GM12878 (cell line): ENCODE measurements around the gene S100B. TPM values are rescaled to one million over a fixed set of nuclear protein-coding genes. Genes with fewer than 3 reads are reported as not detected.

ENCODE experiments used
- ATAC-seq: fragments of 200-7000 bp; cut with Tn5 transposase; 3 replicates; pipeline ENCODE4 v1.9.1; 2020; ENCODE audit warnings: mild to moderate bottlenecking, moderate library complexity
- BruUV-seq: library from RNA; stranded (reverse); fragments of 400-500 nt; replicated peaks from 2 replicates; lab custom pipeline; 2021; lab: Mats Ljungman, UMichigan
- CTCF ChIA-PET: fragments of 300-600 bp; sonication (Branson Sonifier 250); formaldehyde crosslinking; extraction: SDS; loops from one replicate; lab custom pipeline; 2021; ENCODE audit warnings: inconsistent platforms; lab: Yijun Ruan, JAX
- POLR2A ChIA-PET: fragments of 350-600 bp; formaldehyde crosslinking; extraction: SDS; loops from one replicate; lab custom pipeline; 2021; ENCODE audit warnings: inconsistent platforms; lab: Charles Lee
- RAD21 ChIA-PET: fragments of 300-600 bp; sonication (Branson Sonifier 250); formaldehyde crosslinking; loops from one replicate; lab custom pipeline; 2023; ENCODE audit warnings: antibody characterized with exemption; ENCODE audit not compliant: unreplicated experiment; lab: Charles Lee
- SMC1A ChIA-PET: fragments of 300-600 bp; sonication (Branson Sonifier 250); formaldehyde crosslinking; loops from one replicate; lab custom pipeline; 2023; ENCODE audit not compliant: unreplicated experiment, uncharacterized antibody; lab: Charles Lee
- DNase-seq: peaks from one replicate; pipeline ENCODE4 v3.0.0-alpha.2; 2011; ENCODE audit warnings: low read depth, low spot score
- FAIRE-seq: peaks from 3 replicates; lab custom pipeline; 2011; peaks lifted over from hg19 to GRCh38; lab: Jason Lieb, UNC
- H2AFZ ChIP-seq: 2 replicates; pipeline ENCODE4 v1.6.0; 2011; ENCODE audit warnings: low read depth, low read length, control low read depth; ENCODE audit not compliant: control insufficient read depth
- H3K27ac ChIP-seq: 2 replicates; pipeline ENCODE4 v1.5.1; 2011; ENCODE audit warnings: control low read depth; ENCODE audit not compliant: control insufficient read depth, insufficient read depth
- H3K27me3 ChIP-seq, 2 experiments: replicated peaks in 1 of 2; 2 replicates each; pipeline versions ENCODE4 v1.6.0 to v1.6.1; 2011; ENCODE audit warnings: low read length in 1 of 2; ENCODE audit not compliant: control insufficient read depth in 2 of 2, insufficient read depth in 2 of 2
- H3K36me3 ChIP-seq, 2 experiments: 2 replicates each; pipeline ENCODE4 v1.5.1; 2011; ENCODE audit warnings: low read length in 1 of 2; ENCODE audit not compliant: control insufficient read depth in 2 of 2, insufficient read depth in 2 of 2
- H3K4me1 ChIP-seq: 2 replicates; pipeline ENCODE4 v1.6.1; 2011; ENCODE audit warnings: mild to moderate bottlenecking, low read length, moderate library complexity, mixed read lengths; ENCODE audit not compliant: control insufficient read depth, insufficient read depth
- H3K4me2 ChIP-seq: 2 replicates; pipeline ENCODE4 v1.6.0; 2011; ENCODE audit warnings: control low read depth; ENCODE audit not compliant: control insufficient read depth, insufficient read depth
- H3K4me3 ChIP-seq: fragments of 200-600 bp; sonication (generic); 2 replicates; pipeline ENCODE4 v1.5.1; 2016
- H3K79me2 ChIP-seq: 2 replicates; pipeline ENCODE4 v1.6.0; 2011; ENCODE audit warnings: low read length; ENCODE audit not compliant: control insufficient read depth, insufficient read depth
- H3K9ac ChIP-seq: 2 replicates; pipeline ENCODE4 v1.8.0; 2011; ENCODE audit warnings: low read length, control low read depth, mixed read lengths; ENCODE audit not compliant: control insufficient read depth, insufficient read depth
- H3K9me3 ChIP-seq: replicated peaks from 3 replicates; pipeline ENCODE4 v1.5.1; 2011; ENCODE audit warnings: mild to moderate bottlenecking, low read length; ENCODE audit not compliant: control insufficient read depth, insufficient read depth
- H4K20me1 ChIP-seq: 2 replicates; pipeline ENCODE4 v1.6.0; 2011; ENCODE audit not compliant: control insufficient read depth, insufficient read depth
- ATF7 ChIP-seq: fragments of 450-650 bp; IDR thresholded peaks from 2 replicates; pipeline ENCODE4 v1.6.1; 2016; ENCODE audit warnings: low read depth, mild to moderate bottlenecking
- BACH1 ChIP-seq: fragments of 450-650 bp; IDR thresholded peaks from 2 replicates; pipeline ENCODE4 v1.6.1; 2017; ENCODE audit warnings: mild to moderate bottlenecking, borderline replicate concordance
- CREB1 ChIP-seq: IDR thresholded peaks from 2 replicates; pipeline ENCODE4 v1.6.1; 2012; ENCODE audit warnings: low read depth, mild to moderate bottlenecking, inconsistent platforms
- CREM ChIP-seq: IDR thresholded peaks from 2 replicates; pipeline ENCODE4 v1.6.1; 2014; ENCODE audit warnings: antibody characterized with exemption, low read depth
- CTCF ChIP-seq, 3 experiments: IDR thresholded peaks in 2 of 3; conservative IDR thresholded peaks in 1 of 3; 2 replicates each; pipeline ENCODE4 v1.5.1; 2011; ENCODE audit warnings: low read depth in 3 of 3, low read length in 3 of 3, mild to moderate bottlenecking in 3 of 3, control low read depth in 2 of 3, moderate library complexity in 2 of 3, inconsistent platforms in 1 of 3, mixed read lengths in 1 of 3; ENCODE audit not compliant: control insufficient read depth in 2 of 3, insufficient read depth in 1 of 3; ENCODE audit errors: extremely low read depth in 1 of 3
- EED ChIP-seq: sonication (generic); IDR thresholded peaks from 2 replicates; pipeline ENCODE4 v1.6.1; 2016; ENCODE audit warnings: antibody characterized with exemption, low read depth
- GATAD2B ChIP-seq: fragments of 450-650 bp; conservative IDR thresholded peaks from 2 replicates; pipeline ENCODE4 v1.6.1; 2017; ENCODE audit warnings: low read depth, mild to moderate bottlenecking, moderate library complexity
- HDAC2 ChIP-seq: fragments of 200-600 bp; sonication (generic); IDR thresholded peaks from 2 replicates; pipeline ENCODE4 v1.6.1; 2017
- IKZF2 ChIP-seq, 2 experiments: fragments of 450-650 bp; IDR thresholded peaks; 2 replicates each; pipeline ENCODE4 v1.6.1; 2017; ENCODE audit warnings: mild to moderate bottlenecking in 2 of 2, moderate library complexity in 2 of 2
- NBN ChIP-seq: fragments of 450-650 bp; IDR thresholded peaks from 2 replicates; pipeline ENCODE4 v1.6.1; 2016
- POLR2AphosphoS5 ChIP-seq: IDR thresholded peaks from 2 replicates; pipeline ENCODE4 v1.6.1; 2011; ENCODE audit warnings: mild to moderate bottlenecking, low read length, inconsistent platforms
- RUNX3 ChIP-seq: IDR thresholded peaks from 2 replicates; pipeline ENCODE4 v1.6.1; 2012; ENCODE audit warnings: low read length, inconsistent platforms
- SMARCA5 ChIP-seq: fragments of 450-650 bp; IDR thresholded peaks from 2 replicates; pipeline ENCODE4 v1.6.1; 2017; ENCODE audit warnings: mild to moderate bottlenecking
- WRNIP1 ChIP-seq: IDR thresholded peaks from 2 replicates; pipeline ENCODE4 v1.6.1; 2011; ENCODE audit warnings: low read depth, low read length, improper control_type of control experiment, borderline replicate concordance
- YY1 ChIP-seq: IDR thresholded peaks from 2 replicates; pipeline ENCODE4 v1.6.1; 2011; ENCODE audit warnings: low read depth, mild to moderate bottlenecking, low read length
- ZNF24 ChIP-seq: fragments of 450-650 bp; IDR thresholded peaks from 2 replicates; pipeline ENCODE4 v1.6.1; 2017; ENCODE audit warnings: antibody characterized with exemption, mild to moderate bottlenecking
- WGBS: methylation state at CpG from one replicate; pipeline ENCODE4 v1.1.6; 2016; ENCODE audit warnings: low lambda C conversion rate; ENCODE audit not compliant: insufficient replicate concordance, insufficient coverage; ENCODE audit errors: missing lambda C conversion rate; 5-methylcytosine and 5-hydroxymethylcytosine counted together
- in situ Hi-C: fragments of 300-500 bp; cut with MboI; formaldehyde crosslinking; loops from 9 replicates; pipeline ENCODE4 v1.14.3; 2018; ENCODE audit warnings: mixed read lengths
- intact Hi-C: fragments of 100-400 bp; cut with micrococcal nuclease; formaldehyde crosslinking; loops from one replicate; pipeline ENCODE4 v1.14.2; 2022; ENCODE audit not compliant: unreplicated experiment
- polyA plus RNA-seq, 11 experiments: library from polyadenylated mRNA; depleted of rRNA in 4 of 11; unstranded in 6 of 11; stranded (reverse) in 5 of 11; fragments of >200 nt; fragmentation: Nextera tagmentation in 4 of 11; fragmentation: Illumina TruSeq in 1 of 11; extraction: Ambion mirVana in 4 of 11; extraction: Trizol in 1 of 11; gene quantifications; 1 replicate in 1 of 11; 2 replicates in 10 of 11; pipeline versions ENCODE4 v1.2.1 to v1.2.3, GENCODE V29; 2011 to 2016; ENCODE audit warnings: inconsistent platforms in 2 of 11, missing spikeins in 2 of 11, low read depth in 1 of 11
- total RNA-seq, 4 experiments: library from RNA; depleted of rRNA in 3 of 4; stranded (reverse); fragments of >200 nt in 3 of 4; fragmentation: Illumina TruSeq in 1 of 4; extraction: Trizol in 1 of 4; gene quantifications; 2 replicates each; pipeline versions ENCODE4 v1.2.1 to v1.2.3, GENCODE V29; 2013 to 2021

Gene S100B
- total and polyA plus RNA-seq, 10 of the 15 experiments (the other 5 are each of a cell fraction or from before 2014, with no cell fraction given) = 0.11 to 0.22 TPM; not detected in 8

- H3K79me2 ChIP-seq = peaks cover 12% of the 10 kb centered on the region
- TF ChIP-seq ATF7 (peak; percentile 42; the same call in 1 of the 2 replicates), IKZF2 (IDR thresholded peaks at IDR 0.05) (peak; percentile 32 to 56; a peak in 3 of 4 replicates), RUNX3 (peak; percentile 68), CREB1 (peak; percentile 87), YY1 (peak; percentile 73; the same call in 1 of the 2 replicates), EED (peak; percentile 24; the same call in 1 of the 2 replicates), SMARCA5 (0 out of 2 replicates have a peak, but pooled peaks have one; percentile 36), CTCF (IDR thresholded peaks at IDR 0.05 in 2 of 3, conservative IDR thresholded peaks at IDR 0.05 in 1 of 3; ENCODE audit: control insufficient read depth in 2 of 3, extremely low read depth in 1 of 3, insufficient read depth in 1 of 3, low read depth in 3 of 3, low read length in 3 of 3) (peak in 2 of 3 experiments; percentile 3 to 24; a peak in 1 of 6 replicates), GATAD2B (peak; percentile 9; the same call in 1 of the 2 replicates), POLR2AphosphoS5 (no peak), HDAC2 (no peak), WRNIP1 (0 out of 2 replicates have a peak, but pooled peaks have one; percentile 45), ZNF24 (no peak), BACH1 (no peak), NBN (peak; percentile 24), CREM (peak; percentile 90)
- TF ChIP-seq, all 136 proteins: peak for 12
- H3K27ac ChIP-seq = peak overlapping the region; percentile 85
- H3K4me3 ChIP-seq = peak overlapping the region; percentile 71
- H3K9ac ChIP-seq = peak overlapping the region; percentile 76
- H3K9me3 ChIP-seq = no peaks in the 10 kb centered on the region
- peaks cover 0 to 7% of the 10 kb centered on the region in 2 experiments; a peak in 1 of 4 replicates for H3K36me3 ChIP-seq
- H4K20me1 ChIP-seq = no peaks in the 10 kb centered on the region
- no peaks in the 10 kb centered on the region for H3K4me1 ChIP-seq
- DNase-seq (peak; percentile 16), ATAC-seq (peak; percentile 51), FAIRE-seq (no peak)
- under 1% methylated on average over 13 of the region's 14 CpGs for WGBS
- H3K4me2 ChIP-seq = peak overlapping the region; percentile 70
- SMC1A ChIA-PET = interaction anchor here (0.7 to 1.7 kb wide), 3 partner anchors 16 to 135 kb away, joined by 3 to 5 read pairs (median 5); no protein-coding TSS in a partner anchor
- TSS peak; percentile 99 for BruUV-seq
- in situ Hi-C loops (no loop called here), intact Hi-C loops (no loop called here)
- RAD21 ChIA-PET = interaction anchor here (0.7 to 1.5 kb wide), 2 partner anchors 27 to 103 kb away, joined by 3 to 9 read pairs; no protein-coding TSS in a partner anchor
- H2AFZ ChIP-seq = peak overlapping the region; percentile 58
- no peaks in the 10 kb centered on the region for H3K27me3 ChIP-seq
- POLR2A ChIA-PET = interaction anchor here (0.6 to 2.7 kb wide), 5 partner anchors 11 to 175 kb away, joined by 3 to 15 read pairs (median 4); partner anchors contain the start of gene DIP2A
- CTCF ChIA-PET = interaction anchor here (1.3 to 1.8 kb wide), 3 partner anchors 9 to 491 kb away, joined by 3 to 7 read pairs (median 6); no protein-coding TSS in a partner anchor
Observed at GRCh38 chr21:46634966-46635323, 30.1 kb upstream of the S100B start.
